GDM1 (cell line): Measurements from ENCODE around the gene SCARB1.

Source experiments
- DNase-seq: peaks from one replicate; lab custom pipeline; 2025; lab: John Stamatoyannopoulos, UW

SCARB1 gene

GRCh38 chr12:124821252-124822200 is 42.1 kb downstream of the SCARB1 start:
- no peak for DNase-seq

GRCh38 chr12:124820199-124820598 is 43.5 kb downstream of the SCARB1 start:
- DNase-seq, result no peak

GRCh38 chr12:124819525-124819924 is 44.1 kb downstream of the SCARB1 start:
- no peak for DNase-seq

GRCh38 chr12:124819080-124819479 is 44.6 kb downstream of the SCARB1 start:
- no peak for DNase-seq

GRCh38 chr12:124817076-124818000 is 46.3 kb downstream of the SCARB1 start:
- no peak for DNase-seq

GRCh38 chr12:124816295-124816854 is 47.3 kb downstream of the SCARB1 start:
- no peak for DNase-seq

GRCh38 chr12:124814741-124815613 is 48.7 kb downstream of the SCARB1 start:
- no peak for DNase-seq

- no peak for DNase-seq
These were observed 49.9 kb downstream of the SCARB1 start for GRCh38 chr12:124813782-124814181.

- no peak for DNase-seq
These were observed 50.7 kb downstream of the SCARB1 start for GRCh38 chr12:124812979-124813378.

GRCh38 chr12:124812356-124812755 is 51.3 kb downstream of the SCARB1 start:
- no peak for DNase-seq

GRCh38 chr12:124811633-124812032 is 52.0 kb downstream of the SCARB1 start:
- no peak for DNase-seq

GRCh38 chr12:124809878-124810277 is 53.8 kb downstream of the SCARB1 start:
- DNase-seq, result no peak

- no peak for DNase-seq
These were observed 54.3 kb downstream of the SCARB1 start for GRCh38 chr12:124809391-124809790.

- DNase-seq, result no peak
These were observed 55.4 kb downstream of the SCARB1 start for GRCh38 chr12:124808272-124808671.

GRCh38 chr12:124805876-124806668 is 57.6 kb downstream of the SCARB1 start:
- no peak for DNase-seq

- DNase-seq, result no peak
These were observed 58.6 kb downstream of the SCARB1 start for GRCh38 chr12:124805050-124805449.

GRCh38 chr12:124804011-124804621 is 59.5 kb downstream of the SCARB1 start:
- DNase-seq, result no peak

GRCh38 chr12:124802361-124802760 is 61.3 kb downstream of the SCARB1 start:
- DNase-seq, result no peak

- no peak for DNase-seq
These were observed 63.2 kb downstream of the SCARB1 start for GRCh38 chr12:124800506-124800905.

GRCh38 chr12:124797321-124797720 is 66.3 kb downstream of the SCARB1 start:
- DNase-seq, result no peak
